Measurements from ENCODE around the gene TMEM9.

Gene TMEM9

GRCh38 chr1:201154389-201155165 lies at the start of gene TMEM9:
TMEM9 (minus strand) TSS chr1:201154474; CDS start chr1:201153923, 551 bp downstream.
- peak; percentile 52 for DNase-seq

DNA sequence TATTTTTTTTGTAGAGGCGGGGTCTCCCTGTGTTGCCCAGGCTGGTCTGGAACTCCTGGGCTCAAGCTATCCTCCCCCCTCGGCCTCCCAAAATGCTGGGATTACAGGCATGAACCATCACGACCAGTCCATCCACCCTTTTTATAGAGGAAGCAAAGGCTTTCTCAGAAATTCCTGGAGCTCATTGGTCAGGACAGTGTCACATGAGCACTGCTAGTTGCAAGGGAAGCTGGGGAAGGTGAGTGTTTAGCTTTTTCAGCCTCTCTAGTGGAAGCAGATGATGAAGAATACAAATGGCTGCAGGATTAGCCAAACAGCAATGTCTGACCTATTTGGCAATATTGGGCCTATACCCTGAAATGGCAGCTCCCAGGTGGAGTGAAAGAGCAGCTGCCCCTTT lies 44.3 kb upstream of the TMEM9 start:
- no peak for DNase-seq

- no peak for DNase-seq
Measured at GRCh38 chr1:201194046-201194445, 39.8 kb upstream of the TMEM9 start.

GRCh38 chr1:201192261-201192788 lies 38.1 kb upstream of the TMEM9 start:
- DNase-seq, result no peak

DNA sequence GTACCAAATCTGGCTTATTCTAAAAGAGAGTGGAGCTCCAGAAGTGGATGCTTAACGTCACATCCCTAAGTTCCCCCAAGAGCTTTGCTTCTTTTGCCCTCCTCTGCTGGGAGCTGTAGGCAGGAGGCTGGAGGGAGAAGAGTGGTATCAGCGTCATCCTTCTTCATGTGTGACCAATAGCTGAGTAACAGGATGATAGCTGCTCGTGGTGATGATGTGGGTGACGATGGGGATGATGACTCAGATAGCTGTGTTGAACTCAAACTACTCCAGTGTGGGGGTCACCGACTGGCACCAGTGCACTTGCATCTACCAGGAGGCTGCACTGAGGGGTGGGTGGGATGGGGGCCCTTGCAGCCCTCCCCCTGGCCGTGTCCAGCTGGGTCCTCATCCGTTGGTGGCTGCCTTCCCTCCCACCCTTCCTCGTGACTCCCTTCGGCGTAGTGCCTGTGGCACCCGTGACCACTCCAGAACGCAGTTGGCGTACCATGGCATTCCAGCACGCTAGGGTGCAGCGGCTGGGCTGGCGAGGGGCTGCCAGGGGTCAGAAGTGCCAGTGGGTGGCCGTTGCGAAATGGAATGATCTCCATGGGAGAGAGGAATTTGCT lies 37.5 kb upstream of the TMEM9 start:
- no peak for DNase-seq

GRCh38 chr1:201190624-201191051 lies 36.4 kb upstream of the TMEM9 start, which contains the start of gene IGFN1:
IGFN1 (plus strand) TSS chr1:201190824; CDS start chr1:201193294, 2,470 bp downstream.
- DNase-seq, result no peak

GRCh38 chr1:201190005-201190404 lies 35.7 kb upstream of the TMEM9 start:
- DNase-seq, result peak; percentile 40

GRCh38 chr1:201189085-201189484 lies 34.8 kb upstream of the TMEM9 start:
- no peak for DNase-seq

- no peak for DNase-seq
Measured at GRCh38 chr1:201186192-201186591, 31.9 kb upstream of the TMEM9 start.

DNA sequence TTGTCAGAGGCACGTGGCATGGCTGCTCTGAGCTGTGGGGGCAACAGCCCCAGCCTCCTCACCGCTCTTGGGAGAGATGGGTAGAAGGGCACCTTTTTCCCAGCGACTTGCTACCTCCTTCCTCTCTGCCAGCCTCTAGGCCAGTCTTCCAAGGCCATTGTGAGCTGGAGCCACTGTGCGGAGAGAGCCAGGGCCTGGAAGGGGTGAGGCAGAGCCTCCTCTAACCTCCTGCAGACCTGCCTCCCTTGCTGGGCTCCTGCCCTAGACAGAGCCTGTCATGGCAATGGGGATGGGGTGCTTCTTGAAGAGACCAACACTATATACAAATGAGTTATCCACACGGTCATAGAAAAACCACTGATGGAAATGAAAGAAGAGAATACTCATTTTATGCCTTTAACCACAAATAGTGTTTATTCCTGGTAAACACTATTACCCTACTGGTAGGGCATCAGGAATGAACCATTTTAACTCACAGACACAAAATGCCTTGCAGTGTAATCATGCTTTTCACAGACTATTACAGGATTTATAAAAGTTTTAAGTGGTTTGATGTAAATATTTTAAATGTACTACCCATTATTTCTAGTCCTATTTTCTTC lies 31.4 kb upstream of the TMEM9 start:
- no peak for DNase-seq

DNA sequence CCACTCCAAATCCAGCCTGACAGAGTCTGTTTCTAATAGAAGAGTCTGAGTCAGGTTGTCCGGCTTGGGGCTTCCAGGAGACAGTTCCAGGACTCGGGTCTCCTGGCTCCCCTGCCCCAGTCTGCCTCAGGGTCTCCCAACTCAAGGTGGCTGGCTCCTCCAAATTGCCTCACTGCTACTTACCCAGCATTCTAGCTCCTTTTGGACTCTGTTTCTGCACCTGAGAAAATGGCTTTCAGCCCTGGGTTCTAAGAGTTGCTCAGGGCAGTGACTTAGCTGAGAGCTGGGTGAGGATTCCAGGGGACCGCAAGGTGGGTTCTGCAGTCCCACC lies 30.8 kb upstream of the TMEM9 start:
- DNase-seq, result no peak

GRCh38 chr1:201184307-201185122 lies 30.2 kb upstream of the TMEM9 start:
- DNase-seq, result no peak

DNA sequence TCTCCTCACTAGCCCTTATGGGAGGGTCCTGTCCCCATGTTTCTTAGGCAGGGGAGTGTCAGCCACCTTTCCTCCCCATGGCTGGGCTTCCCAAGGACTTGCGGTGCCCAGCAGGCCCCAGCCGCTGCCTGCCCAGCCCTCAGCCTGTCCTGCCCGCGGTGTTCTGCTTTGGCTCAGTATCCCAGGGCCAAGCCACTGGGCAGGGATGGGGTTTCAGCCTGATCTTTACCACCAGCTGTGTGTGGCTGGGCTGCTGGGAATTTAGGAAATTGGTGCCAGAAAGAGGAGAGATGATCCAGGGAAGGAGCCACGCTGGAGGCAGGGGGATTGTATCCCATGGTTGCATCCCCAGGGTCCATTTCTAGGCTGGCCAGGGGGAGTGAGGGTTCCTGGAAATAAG lies 29.5 kb upstream of the TMEM9 start:
- DNase-seq, result no peak

- no peak for DNase-seq
Measured at GRCh38 chr1:201183209-201183608, 28.9 kb upstream of the TMEM9 start.

DNA sequence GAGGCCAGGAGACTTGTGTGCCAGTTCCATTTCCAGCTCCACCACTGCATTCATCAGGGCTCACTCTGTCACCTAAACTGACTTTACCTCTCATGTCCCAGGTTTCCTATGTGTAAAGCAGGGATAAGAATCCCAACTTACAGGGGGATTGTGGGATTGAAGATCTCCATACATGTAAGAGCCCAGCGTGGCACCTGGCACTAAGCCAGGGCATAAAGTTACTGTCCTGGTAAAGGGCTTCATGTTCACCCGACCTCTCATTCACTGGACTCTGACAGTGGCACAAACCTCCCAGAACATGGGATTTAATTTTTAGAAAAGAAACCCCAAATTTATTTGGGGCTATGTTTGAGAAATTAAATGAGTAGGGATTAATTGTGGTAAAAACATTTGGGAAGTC lies 27.5 kb upstream of the TMEM9 start:
- no peak for DNase-seq

GRCh38 chr1:201181323-201181722 lies 27.0 kb upstream of the TMEM9 start:
- DNase-seq, result no peak

- DNase-seq, result no peak
Measured at GRCh38 chr1:201180901-201181300, 26.6 kb upstream of the TMEM9 start.

DNA sequence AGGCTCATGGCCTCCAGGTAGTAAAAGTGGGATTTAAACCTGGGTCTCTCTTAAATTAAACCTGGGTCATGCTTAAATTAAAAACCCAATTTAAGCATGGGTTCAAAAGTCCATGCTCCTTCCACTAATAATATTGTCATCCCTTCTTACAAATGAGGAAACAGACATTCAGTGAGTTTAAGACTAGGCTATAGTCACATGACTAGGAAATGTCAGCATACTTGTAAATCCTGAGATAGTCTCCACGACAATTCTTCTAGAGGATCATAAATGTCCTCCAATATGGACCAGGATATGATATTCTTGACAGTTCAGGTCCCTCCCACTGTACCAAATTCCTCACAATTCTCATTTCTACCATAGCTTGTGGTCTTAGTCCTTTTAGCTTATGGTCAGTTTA lies 25.9 kb upstream of the TMEM9 start:
- no peak for DNase-seq

GRCh38 chr1:201178718-201179117 lies 24.4 kb upstream of the TMEM9 start:
- DNase-seq, result no peak

GRCh38 chr1:201176940-201177339 lies 22.7 kb upstream of the TMEM9 start:
- DNase-seq, result no peak

GRCh38 chr1:201175820-201176500 lies 21.7 kb upstream of the TMEM9 start:
- no peak for DNase-seq

GRCh38 chr1:201173736-201174135 lies 19.5 kb upstream of the TMEM9 start:
- no peak for DNase-seq

All from NCI-H524 treated with DMSO at 0.1 percent for 48 hours (cell line).